GM12875 (cell line): ENCODE measurements around the gene FGD5.

Experiments
- H3K4me3 ChIP-seq: one replicate; pipeline ENCODE4 v1.5.1; 2011; ENCODE audit warnings: low read depth, low read length, control low read depth
- TF ChIP-seq, protein P1 (sequence below): IDR thresholded peaks from 2 replicates; pipeline ENCODE4 v1.5.1; 2011; ENCODE audit warnings: low read depth, mild to moderate bottlenecking, control low read depth, inconsistent platforms, low read length, moderate library complexity, borderline replicate concordance; ENCODE audit not compliant: insufficient read depth

FGD5 gene

DNA sequence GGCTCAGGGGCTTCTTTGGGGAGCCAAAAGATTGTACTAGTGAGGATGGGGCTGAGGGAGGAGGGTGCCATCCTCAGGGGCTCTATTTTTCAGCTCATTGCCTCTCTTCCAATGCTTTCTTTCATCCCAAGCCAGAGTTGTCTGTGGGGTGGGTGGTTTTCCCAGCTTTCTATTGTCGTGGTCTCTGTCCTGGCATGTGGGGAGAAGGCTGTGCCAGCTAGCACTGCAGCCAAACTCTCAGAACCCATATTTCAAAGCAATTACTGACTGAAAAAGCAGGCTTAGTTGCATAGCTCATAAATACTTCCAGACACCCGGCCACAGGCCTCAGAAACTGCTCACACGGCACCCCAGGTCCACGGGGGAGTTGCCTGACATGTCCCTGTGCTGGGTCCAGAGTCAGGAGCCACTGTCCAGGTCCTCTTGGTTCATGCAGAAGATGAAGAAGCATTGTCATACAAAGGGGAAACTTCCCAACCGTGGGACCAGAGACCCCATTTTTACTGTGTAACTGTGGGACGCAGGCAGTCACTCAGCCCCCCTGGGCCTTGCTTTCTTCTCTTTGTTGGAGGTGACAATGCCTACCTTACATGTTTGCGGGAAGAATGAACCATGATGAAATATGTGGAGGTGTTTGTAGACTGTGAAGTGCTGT is 27.6 kb downstream of the FGD5 start:
- H3K4me3 ChIP-seq: no peak overlapping the region
- TF ChIP-seq, protein P1, sequence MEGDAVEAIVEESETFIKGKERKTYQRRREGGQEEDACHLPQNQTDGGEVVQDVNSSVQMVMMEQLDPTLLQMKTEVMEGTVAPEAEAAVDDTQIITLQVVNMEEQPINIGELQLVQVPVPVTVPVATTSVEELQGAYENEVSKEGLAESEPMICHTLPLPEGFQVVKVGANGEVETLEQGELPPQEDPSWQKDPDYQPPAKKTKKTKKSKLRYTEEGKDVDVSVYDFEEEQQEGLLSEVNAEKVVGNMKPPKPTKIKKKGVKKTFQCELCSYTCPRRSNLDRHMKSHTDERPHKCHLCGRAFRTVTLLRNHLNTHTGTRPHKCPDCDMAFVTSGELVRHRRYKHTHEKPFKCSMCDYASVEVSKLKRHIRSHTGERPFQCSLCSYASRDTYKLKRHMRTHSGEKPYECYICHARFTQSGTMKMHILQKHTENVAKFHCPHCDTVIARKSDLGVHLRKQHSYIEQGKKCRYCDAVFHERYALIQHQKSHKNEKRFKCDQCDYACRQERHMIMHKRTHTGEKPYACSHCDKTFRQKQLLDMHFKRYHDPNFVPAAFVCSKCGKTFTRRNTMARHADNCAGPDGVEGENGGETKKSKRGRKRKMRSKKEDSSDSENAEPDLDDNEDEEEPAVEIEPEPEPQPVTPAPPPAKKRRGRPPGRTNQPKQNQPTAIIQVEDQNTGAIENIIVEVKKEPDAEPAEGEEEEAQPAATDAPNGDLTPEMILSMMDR: no peak

DNA sequence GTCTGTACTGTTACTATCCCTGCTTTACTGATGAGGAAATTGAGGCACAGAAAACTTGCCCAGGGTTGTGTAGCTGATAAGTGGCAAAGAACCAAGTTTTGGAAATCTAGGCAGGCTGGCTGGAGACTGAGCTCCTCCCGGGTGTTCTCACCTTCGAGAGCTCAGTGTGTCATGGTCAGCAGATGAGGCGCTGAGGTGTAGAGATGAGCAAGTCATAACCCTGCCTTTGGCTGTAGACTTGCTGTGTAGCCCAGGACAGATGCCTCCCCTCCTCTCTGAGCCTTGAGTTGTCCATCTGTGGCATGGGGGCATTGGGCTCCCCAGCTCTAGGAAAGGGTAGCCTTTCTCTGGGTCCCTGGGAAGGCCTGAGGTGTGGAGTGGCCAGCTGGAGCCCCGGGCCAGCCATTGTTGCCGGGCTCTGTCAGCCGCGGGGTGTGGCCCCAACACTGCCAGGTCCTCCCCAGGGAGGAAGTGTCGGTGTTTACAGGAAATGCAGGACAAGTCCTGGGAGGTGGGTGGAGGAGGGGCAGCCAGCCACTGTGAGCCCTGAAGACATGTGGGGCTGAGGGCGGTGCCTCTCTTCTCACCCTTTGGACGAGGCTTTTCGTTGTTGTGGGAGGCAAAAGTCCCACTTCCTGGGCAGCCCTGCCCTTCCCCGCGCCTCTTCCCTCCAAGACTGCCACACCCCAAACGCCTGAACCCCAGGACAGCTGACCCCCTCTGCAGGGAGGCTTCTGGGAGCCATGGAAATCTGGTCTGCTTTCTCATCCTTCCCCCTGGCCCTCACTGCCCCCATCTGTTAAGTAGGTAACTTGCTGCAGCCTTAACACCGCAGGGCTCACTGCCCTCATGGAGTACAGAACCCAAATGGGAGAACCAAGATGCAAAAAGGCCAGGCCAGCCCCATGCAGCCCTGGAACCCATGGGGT is 29.1 kb downstream of the FGD5 start:
- no peak overlapping the region for H3K4me3 ChIP-seq
- TF ChIP-seq, protein P1: no peak

DNA sequence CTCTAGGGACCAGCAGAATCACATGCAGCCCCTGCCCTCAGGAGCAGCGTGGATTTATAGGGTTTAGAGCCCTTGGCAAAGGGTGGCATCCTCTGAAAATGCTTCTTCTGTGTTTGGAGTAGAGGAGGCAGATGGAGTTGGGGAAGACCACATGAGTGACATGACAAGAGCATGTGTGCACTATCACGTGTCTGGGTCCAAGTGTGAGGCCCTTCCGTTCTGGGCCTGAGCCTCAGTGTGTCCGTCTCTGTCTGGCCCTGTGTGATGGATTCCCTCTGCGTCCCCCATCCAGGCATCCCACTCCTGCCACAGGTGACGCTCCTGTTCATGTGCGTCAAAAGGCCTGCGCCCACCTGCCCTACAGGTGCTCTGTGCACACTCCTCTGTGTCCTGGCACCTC is 30.1 kb downstream of the FGD5 start:
- H3K4me3 ChIP-seq: no peak overlapping the region
- TF ChIP-seq, protein P1: no peak

DNA sequence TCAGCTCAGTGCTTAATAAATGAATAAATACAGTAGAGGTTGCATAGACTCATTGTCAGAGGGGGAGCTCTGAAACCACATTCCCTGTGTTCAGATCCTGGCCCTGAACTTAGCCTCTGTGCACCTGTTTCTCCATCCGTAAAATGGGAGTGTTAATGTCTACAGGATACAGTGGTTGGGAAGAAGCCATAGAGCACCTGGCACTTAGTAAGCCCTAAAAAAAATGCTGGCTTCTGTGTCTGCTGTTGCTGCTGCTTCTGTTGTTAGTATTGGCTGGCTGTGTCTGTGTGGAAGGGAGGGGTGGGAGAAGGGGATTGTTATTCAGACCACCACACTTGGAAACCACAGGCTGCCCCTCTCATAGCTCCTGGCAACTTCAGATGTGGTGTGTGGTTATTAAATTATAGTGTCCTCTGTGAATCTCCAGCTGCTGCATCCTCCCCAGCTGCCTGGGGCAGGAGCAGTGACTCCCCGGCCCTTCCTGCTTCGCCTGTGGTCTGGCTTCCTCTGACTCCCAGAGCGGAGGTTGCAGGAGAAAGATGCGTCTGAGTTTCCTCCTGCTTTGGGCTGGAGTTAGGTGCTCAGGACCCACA is 31.0 kb downstream of the FGD5 start:
- TF ChIP-seq, protein P1: no peak
- no peak overlapping the region for H3K4me3 ChIP-seq

DNA sequence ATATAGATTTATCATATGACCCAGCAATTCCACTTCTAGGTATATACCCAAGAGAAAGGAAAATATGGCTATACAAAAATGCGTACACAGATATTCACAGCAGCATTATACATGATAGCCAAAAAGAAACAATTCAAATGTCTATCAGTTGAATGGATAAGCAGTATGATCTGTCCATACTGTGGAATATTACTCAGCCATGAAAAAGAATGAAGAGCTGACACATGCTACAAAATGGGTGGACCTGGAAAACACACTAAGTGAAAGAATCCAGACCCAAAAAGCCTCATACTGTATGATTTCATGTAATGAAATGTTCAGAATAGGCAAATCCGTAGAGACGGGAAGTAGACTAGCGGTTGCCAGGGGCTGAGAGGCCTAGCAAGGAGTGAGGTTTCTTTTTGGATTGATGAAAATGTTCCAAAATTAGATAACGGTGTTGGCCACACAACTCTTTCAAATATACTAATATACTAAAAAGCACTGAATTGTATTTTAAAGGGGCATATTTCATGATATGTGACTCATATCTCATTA is 33.4 kb downstream of the FGD5 start:
- H3K4me3 ChIP-seq: no peak overlapping the region
- TF ChIP-seq, protein P1: no peak

DNA sequence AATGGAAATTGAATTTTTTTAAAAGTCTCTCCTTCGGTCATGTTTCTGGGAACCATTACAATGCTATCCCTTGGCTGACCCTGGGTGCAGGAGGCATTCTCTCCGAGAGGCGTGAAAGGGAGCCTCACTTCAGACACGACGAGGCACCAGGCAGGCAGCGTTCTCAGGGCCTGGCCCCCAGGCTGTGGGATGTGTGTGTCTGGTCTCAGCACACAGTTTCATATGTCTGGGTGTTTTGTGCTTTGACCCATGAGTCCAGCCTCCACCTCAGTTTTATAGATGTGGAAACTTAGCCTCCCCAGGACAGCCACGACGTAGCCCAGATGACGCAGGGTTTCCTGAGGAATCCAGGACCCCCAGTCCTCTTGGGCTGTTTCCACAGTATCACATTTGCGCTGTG is 34.0 kb downstream of the FGD5 start:
- no peak overlapping the region for H3K4me3 ChIP-seq
- TF ChIP-seq, protein P1: no peak
